NCI-H1048 (cell line): ENCODE data around the gene CELA2B.

ENCODE experiments used
- DNase-seq: peaks from one replicate; lab custom pipeline; 2025; lab: John Stamatoyannopoulos, UW

CELA2B gene

DNA sequence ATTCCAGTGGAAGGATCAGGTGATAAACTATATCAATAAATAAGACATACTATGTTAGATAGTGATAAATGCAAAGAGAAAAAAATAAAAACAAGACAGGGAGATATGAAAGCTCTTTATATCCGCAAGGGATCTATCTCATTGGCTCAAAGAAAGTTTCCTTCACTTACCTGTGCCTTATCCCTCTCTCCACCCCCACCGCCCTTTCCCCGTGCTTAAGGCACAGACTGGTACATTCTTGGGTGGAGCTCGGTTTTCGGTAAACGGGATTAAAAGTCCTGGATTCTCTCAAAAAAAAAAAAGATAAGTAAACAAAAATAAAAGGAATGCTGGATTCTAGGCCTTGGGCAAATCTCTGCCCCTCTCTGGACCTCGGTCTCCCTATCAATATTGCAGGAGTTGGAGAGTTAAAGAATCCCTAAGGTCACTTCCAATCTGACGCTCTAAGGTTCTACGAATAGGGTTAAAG lies 50.2 kb downstream of the CELA2B start:
- no peak for DNase-seq

DNA sequence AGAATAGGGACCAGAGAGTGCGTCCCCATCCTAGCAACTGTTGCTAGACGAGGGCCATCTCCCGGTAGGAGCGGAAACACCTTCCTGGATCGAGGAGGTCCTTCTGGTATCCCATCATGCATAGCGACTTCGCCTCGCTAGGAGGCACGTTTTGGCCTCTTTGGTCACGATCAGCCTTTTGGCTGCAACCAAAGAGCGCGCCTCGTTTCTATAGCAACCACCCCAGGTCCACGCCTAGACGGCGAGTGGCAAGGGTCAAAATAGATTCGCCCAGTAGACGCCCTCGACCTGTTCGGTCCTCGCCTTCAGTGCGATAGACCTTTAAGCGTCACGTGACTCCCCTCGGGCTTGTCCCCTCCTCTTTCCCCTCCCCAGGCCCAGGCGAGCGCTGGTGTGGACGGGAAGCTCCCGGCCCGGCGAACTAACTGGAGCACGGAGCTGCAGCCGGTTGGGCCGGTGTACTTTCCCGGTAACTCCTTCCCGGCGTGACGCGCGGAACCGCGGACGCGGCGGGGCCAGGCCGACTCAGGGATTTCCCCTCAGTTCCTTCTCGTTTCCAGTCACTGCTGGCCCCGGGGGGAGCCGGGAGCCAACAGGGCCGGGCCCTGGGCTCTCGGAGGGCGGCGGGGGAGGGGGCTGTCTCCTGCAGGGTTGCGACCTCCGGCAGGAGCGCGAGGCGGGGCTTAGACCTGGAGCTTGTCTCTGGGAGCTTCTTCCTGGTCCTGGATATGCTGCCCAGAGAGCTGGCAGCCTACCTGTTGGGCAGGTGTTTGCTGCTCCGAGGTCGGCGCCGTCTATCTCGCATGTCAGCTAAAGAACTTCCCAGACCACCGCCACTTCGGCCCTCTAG lies 50.8 kb downstream of the CELA2B start, which contains the start of gene DNAJC16:
Gene DNAJC16 (plus strand): TSS at position 359 of the 850 bp plus-strand sequence. CDS start 2,258 bp downstream, outside the sequence.
- DNase-seq = peak; percentile 99

DNA sequence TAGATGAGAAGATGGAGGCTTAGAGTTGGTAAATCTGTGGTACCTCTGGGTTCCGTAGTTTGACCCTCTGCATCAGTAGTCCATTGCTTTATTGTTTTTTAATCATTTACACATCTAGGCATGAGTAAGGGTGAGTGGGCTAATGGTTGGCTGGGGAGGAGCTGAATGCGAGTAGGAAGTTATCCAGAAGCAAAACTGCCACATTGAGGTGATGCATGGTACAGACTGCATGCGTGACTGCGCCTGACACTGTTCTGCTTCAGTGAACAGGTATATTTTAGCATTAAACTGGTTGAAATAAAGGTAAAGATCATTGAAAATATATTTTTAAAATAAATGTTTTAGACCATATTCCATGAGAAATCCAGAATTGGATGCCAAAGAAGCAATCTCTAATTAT lies 55.1 kb downstream of the CELA2B start:
- no peak for DNase-seq

DNA sequence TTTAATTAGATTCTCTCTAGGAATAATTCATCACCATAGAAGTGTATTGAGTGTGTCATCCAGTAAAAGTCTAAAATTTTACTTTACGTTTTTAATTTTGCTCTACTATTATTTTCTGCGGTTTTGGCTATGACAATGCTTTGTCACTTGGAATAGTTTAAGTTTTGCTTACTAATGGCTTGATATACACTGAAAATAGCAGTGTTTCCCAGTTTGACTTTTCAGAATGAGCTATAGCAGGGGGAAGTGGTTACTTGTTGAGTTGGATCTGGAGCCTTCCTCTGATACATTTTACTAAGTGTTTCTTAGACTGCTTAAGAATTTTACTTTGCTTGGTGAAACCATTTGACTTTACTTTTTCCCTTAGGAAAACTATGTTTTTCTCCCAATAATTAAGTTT lies 55.8 kb downstream of the CELA2B start:
- DNase-seq = no peak

DNA sequence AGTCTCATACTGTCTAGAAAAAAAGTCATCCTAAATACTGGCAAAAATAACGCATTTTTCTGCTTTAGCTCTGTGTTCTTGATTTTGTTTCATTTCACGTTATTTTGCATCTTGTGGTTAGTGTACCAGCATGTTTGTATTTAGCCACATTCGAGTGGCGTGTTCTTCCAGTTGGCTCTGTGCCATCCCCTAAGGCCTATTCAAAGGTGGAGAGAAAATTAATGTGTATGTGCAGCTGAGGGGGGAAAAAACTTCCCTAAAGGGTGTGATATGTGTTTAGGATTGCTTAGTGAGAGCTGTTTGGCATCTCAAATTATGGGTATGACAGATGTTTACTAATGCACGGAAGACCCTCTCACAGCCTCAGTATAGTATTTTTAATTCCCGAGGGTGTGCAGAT lies 62.9 kb downstream of the CELA2B start:
- DNase-seq = peak; percentile 4

DNA sequence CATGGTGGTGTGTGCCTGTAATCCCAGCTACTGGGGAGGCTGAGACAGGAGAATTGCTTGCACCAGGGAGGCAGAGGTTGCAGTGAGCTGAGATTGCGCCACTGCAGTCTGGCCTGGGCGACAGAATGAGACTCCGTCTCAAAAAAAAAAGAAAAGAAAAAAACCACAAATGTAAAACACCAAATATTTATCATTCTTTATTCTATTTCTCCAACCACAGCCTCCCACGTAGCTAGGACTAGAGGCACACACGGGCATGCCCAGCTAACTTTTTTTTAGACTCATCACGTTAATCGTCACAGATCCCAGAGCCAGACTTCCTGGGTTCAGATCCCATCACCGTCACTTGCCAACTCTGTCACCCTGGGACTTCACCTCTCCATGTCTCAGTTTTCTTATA lies 64.3 kb downstream of the CELA2B start:
- no peak for DNase-seq
